Eye (tissue), 1 donor: ENCODE data around the gene PLEKHG5.
A peak's percentile ranks its signal among the peaks of the same experiment; 100 is the strongest.

Experiments
- DNase-seq: peaks from one replicate; pipeline ENCODE4 v3.0.0-alpha.2; 2015

PLEKHG5 gene, protein sequence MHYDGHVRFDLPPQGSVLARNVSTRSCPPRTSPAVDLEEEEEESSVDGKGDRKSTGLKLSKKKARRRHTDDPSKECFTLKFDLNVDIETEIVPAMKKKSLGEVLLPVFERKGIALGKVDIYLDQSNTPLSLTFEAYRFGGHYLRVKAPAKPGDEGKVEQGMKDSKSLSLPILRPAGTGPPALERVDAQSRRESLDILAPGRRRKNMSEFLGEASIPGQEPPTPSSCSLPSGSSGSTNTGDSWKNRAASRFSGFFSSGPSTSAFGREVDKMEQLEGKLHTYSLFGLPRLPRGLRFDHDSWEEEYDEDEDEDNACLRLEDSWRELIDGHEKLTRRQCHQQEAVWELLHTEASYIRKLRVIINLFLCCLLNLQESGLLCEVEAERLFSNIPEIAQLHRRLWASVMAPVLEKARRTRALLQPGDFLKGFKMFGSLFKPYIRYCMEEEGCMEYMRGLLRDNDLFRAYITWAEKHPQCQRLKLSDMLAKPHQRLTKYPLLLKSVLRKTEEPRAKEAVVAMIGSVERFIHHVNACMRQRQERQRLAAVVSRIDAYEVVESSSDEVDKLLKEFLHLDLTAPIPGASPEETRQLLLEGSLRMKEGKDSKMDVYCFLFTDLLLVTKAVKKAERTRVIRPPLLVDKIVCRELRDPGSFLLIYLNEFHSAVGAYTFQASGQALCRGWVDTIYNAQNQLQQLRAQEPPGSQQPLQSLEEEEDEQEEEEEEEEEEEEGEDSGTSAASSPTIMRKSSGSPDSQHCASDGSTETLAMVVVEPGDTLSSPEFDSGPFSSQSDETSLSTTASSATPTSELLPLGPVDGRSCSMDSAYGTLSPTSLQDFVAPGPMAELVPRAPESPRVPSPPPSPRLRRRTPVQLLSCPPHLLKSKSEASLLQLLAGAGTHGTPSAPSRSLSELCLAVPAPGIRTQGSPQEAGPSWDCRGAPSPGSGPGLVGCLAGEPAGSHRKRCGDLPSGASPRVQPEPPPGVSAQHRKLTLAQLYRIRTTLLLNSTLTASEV

GRCh38 chr1:6491480-6491962 is at the start of gene PLEKHG5:
PLEKHG5 (minus strand) TSS chr1:6491667; CDS start chr1:6477571, 14,096 bp downstream.
- DNase-seq: no peak

GRCh38 chr1:6538956-6539355 is 47.5 kb upstream of the PLEKHG5 start:
- DNase-seq: no peak

DNA sequence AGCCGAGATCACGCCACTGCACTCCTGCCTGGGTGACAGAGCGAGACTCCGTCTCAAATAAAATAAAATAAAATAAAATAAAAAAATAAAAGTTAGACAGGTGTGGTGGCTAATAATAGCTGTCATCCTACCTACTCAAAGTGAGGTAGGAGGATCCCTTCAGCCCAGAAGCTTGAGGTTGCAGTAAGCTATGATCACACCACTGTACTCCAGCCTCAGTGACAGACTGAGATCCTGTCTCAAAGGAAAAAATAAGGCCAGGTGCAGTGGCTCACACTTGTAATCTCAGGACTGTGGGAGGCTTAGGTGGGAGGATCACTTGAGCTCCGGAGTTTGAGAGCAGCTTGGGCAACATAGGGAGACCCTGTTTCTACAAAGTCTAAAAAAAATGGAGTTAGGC is 44.8 kb upstream of the PLEKHG5 start:
- no peak for DNase-seq

- DNase-seq: no peak
These were observed 43.7 kb upstream of the PLEKHG5 start for GRCh38 chr1:6535214-6535613.

GRCh38 chr1:6534248-6534822 is 42.9 kb upstream of the PLEKHG5 start:
- no peak for DNase-seq

GRCh38 chr1:6531996-6532395 is 40.5 kb upstream of the PLEKHG5 start:
- no peak for DNase-seq

GRCh38 chr1:6530504-6531160 is 39.2 kb upstream of the PLEKHG5 start:
- no peak for DNase-seq

GRCh38 chr1:6528492-6528891 is 37.0 kb upstream of the PLEKHG5 start:
- no peak for DNase-seq

- no peak for DNase-seq
These were observed 34.8 kb upstream of the PLEKHG5 start for GRCh38 chr1:6526316-6526715.

DNA sequence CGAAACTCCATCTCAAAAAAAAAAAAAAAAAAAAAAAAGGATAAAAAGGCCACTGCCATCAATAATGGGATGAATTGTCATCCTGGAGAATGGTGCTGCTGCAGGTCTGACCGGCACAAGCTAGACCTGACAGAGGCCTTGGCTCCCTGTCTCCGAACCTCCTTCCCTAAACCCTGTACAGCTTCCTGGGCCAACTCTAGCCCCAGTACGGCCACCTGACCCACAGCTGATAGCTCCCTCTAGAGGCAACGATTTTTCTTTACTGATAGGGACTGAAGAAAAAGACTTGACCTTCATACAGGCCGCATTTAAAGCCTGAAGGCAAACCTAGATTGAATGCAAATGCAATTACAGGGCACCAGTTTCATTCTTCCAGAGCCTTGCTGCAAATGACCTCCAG is 32.1 kb upstream of the PLEKHG5 start:
- DNase-seq: peak; percentile 48

DNA sequence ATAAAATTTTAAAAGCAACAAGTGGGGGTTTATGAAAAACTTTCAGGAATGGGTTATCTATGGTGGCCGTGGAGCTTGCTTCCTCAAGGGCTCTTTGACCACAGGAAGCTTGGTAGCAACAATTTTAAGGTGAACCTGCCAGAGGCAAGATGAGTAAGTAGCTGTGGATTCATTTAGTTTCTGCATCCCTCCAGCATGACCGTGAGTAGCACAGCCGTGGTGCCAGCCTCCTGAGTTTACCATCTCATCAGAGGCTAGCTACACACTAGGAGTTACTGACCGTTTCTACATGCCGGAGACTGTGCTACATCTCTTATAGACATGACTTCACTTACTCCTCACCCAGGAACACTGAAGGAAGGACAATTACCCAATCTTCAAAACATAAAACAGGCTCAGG is 30.1 kb upstream of the PLEKHG5 start:
- DNase-seq: no peak

DNA sequence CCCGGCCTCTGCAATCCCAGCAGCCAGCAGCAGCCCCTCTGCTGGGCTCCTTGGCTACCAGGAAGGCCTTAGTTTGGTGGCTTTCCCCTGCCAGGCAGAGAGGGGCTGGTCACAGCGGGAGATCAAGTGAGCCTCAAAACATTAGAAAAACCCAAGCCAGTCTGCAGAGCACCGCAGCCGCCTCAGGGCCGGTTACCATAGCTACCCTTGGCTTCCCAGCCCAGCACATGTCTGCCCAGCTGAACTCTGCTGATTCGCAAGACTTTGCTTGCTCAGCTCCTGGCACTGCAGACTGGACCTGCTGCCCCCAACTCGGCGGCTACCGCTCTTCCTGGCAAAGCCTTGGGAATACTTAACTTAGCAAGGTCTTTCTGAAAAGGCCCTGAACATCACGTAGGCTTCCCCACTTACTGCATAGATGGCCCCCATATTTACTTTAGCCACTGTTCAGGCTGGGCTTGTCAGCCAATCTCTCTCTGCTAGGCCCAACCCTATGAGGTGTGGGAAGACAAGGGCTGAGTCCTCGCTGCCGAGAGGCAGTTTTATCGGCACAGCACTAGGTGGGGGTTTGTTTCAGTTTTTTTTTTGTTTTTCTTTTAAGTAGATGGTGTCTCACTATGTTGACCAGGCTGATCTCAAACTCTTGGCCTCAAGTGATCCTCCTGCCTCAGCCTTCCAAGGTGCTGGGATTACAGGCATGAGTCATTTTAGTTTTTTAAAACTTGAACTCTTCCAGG is 28.6 kb upstream of the PLEKHG5 start:
- DNase-seq: peak; percentile 91

DNA sequence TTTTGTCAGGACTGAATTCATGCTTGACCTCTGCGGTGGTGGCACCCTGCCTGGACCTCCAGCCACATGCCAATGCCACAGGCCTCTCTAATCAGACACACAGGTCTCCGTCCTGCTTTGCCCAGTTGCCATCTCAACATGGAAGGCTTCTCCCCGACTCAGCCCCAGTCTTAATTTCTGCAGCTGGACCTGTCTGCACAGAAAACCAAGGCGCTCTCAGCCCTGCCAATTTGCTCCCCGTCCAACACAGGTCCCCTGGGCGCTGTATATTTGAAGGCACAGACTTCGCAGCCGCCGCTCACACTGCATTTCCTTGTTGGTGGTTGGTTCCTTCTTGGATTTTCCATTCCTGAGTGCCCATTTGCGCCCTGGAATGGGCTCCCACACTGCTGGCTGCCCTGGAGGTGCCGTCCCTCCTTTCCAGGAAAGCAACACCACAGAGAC is 28.0 kb upstream of the PLEKHG5 start:
- no peak for DNase-seq

DNA sequence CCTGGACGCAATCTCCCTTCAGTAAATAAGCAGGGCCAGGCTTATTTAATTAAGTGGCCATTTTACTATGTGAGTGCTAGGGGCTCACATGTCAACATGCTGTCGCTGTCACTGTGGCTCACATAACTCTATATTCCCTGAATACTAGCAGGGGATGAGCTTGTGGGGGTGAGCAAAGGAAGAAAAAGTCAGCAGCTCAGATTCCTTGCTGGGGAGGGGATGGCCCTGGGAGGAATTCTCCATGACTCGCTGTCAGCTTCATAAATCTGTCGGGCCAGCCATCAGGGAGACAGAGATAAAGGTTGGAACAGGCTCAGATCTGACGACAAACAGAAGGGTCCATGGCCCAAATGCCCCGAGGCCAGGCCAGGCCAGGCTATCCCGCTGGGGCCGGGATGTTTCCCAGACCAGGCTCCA is 26.0 kb upstream of the PLEKHG5 start:
- DNase-seq: no peak

- no peak for DNase-seq
These were observed 24.3 kb upstream of the PLEKHG5 start for GRCh38 chr1:6515771-6516170.

- DNase-seq: no peak
These were observed 21.9 kb upstream of the PLEKHG5 start for GRCh38 chr1:6513320-6513801.

GRCh38 chr1:6512908-6513280 is 21.4 kb upstream of the PLEKHG5 start:
- DNase-seq: no peak

GRCh38 chr1:6512245-6512907 is 20.9 kb upstream of the PLEKHG5 start:
- DNase-seq: no peak

DNA sequence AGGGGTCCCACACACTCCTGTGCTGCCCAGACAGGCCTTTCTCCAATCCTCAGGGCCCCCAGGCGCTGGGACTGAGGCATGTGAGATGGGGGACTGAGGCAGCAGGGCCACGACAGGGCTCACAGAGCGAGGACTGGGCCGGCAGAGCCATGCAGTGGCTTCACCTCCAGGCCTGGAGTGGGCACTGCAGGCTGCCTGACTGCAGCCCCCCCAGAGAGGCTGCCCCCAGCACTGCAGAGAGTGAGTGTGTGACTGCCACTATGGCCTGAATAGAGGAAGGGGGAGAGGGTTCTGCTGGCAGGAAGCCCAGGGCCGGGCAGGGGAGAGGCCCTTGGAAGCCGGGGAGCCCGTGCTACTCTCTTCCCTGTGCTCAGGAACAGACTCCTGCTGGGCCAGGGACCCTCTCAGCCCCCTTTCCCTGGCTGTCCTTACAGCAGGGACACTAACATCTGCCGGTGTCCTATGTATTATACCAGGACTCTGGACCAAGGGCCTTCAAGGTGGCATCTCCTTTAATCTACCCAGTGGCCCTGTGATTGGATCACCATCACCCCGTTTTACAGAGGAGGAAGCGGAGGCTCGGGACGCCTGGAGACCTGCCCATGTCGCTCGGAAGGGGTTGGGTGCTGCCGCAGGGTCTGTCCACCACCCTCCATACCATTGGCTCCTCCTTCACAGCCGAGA is 20.2 kb upstream of the PLEKHG5 start:
- DNase-seq: no peak

- no peak for DNase-seq
These were observed 19.6 kb upstream of the PLEKHG5 start for GRCh38 chr1:6511056-6511455.
